Breast epithelium (tissue), 3 donors: Measurements from ENCODE around the gene ZNF398.

Experiments used
- POLR2A ChIP-seq: fragments of 450-650 bp; IDR thresholded peaks from one replicate; pipeline ENCODE4 v1.6.1; 2016; ENCODE audit warnings: antibody characterized with exemption, mild to moderate bottlenecking, moderate library complexity
- POLR2AphosphoS5 ChIP-seq, 3 donors: sonication (generic); formaldehyde crosslinking; IDR thresholded peaks; one replicate each; pipeline ENCODE4 v1.6.1; 2017; ENCODE audit warnings: antibody characterized with exemption in 3 of 3
- TF ChIP-seq, protein P1 (sequence below), 3 donors: fragments of 450-650 bp; IDR thresholded peaks; one replicate each; pipeline ENCODE4 v1.5.1; 2016 to 2017; ENCODE audit warnings: antibody characterized with exemption in 3 of 3, mild to moderate bottlenecking in 3 of 3, moderate library complexity in 3 of 3

DNA sequence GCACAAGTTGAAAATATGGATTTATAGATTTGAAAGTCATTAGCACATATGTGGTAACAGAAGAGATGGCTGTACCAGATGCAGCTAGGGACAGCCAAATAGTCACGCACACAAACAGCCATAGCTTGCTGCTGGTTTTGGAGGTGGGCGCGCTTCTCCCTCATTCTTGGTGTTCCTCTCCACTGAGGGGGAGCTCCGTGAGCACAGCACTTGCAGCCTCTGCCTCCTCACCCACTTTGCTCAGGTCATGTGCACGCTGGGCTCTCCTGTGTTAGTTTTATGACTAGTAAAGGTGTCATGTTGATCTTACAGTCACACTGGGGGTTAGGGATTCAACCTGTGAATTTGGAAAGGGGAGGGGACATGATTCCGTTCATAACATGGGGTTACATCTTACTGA lies 48.2 kb upstream of the ZNF398 start:
- TF ChIP-seq, protein P1, sequence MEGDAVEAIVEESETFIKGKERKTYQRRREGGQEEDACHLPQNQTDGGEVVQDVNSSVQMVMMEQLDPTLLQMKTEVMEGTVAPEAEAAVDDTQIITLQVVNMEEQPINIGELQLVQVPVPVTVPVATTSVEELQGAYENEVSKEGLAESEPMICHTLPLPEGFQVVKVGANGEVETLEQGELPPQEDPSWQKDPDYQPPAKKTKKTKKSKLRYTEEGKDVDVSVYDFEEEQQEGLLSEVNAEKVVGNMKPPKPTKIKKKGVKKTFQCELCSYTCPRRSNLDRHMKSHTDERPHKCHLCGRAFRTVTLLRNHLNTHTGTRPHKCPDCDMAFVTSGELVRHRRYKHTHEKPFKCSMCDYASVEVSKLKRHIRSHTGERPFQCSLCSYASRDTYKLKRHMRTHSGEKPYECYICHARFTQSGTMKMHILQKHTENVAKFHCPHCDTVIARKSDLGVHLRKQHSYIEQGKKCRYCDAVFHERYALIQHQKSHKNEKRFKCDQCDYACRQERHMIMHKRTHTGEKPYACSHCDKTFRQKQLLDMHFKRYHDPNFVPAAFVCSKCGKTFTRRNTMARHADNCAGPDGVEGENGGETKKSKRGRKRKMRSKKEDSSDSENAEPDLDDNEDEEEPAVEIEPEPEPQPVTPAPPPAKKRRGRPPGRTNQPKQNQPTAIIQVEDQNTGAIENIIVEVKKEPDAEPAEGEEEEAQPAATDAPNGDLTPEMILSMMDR (IDR thresholded peaks at IDR 0.05): no peak
- TF ChIP-seq POLR2AphosphoS5 (IDR thresholded peaks at IDR 0.05) (no peak), POLR2A (no peak)
